Ectodermal cell (in vitro differentiated cells): ENCODE data around the gene C2.
A peak's percentile ranks its signal among the peaks of the same experiment; 100 is the strongest.
"Not testable (repeated sequence)": the region's sequence is repeated elsewhere in the genome, so short reads cannot be mapped to it uniquely, and the experiment has no call there.

ENCODE experiments used
- H3K27ac ChIP-seq: 2 replicates; pipeline ENCODE4 v1.7.0; 2013; ENCODE audit warnings: mild to moderate bottlenecking, low read depth, low read length; ENCODE audit not compliant: insufficient read depth, poor library complexity, severe bottlenecking
- H3K27me3 ChIP-seq: 2 replicates; pipeline ENCODE4 v1.7.0; 2013; ENCODE audit warnings: mild to moderate bottlenecking, low read length; ENCODE audit not compliant: insufficient read depth, control insufficient read depth, poor library complexity, severe bottlenecking
- H3K36me3 ChIP-seq: one replicate; pipeline ENCODE4 v1.7.0; 2013; ENCODE audit warnings: low read length; ENCODE audit not compliant: control insufficient read depth, insufficient read depth
- H3K4me1 ChIP-seq: one replicate; pipeline ENCODE4 v1.7.0; 2013; ENCODE audit warnings: low read length; ENCODE audit not compliant: control insufficient read depth, insufficient read depth
- H3K4me3 ChIP-seq: 2 replicates; pipeline ENCODE4 v1.7.0; 2013; ENCODE audit warnings: low read depth, low read length, control low read depth; ENCODE audit not compliant: insufficient read depth
- H3K9me3 ChIP-seq: 2 replicates; pipeline ENCODE4 v1.7.0; 2013; ENCODE audit warnings: mild to moderate bottlenecking, low read length, moderate library complexity; ENCODE audit not compliant: control insufficient read depth
- WGBS, 2 experiments: methylation state at CpG; one replicate each; pipeline ENCODE4 v1.1.7; 2013; ENCODE audit warnings: missing lambda C conversion rate in 2 of 2; 5-methylcytosine and 5-hydroxymethylcytosine counted together

The C2 gene

GRCh38 chr6:31898383-31899011 lies 29.0 kb upstream of the C2 start:
- Histone ChIP-seq H3K27ac (no peak overlapping the region), H3K9me3 (no peaks in the 10 kb centered on the region), H3K4me3 (peak overlapping the region; percentile 82), H3K4me1 (peaks cover 22% of the 10 kb centered on the region), H3K36me3 (peaks cover 27% of the 10 kb centered on the region), H3K27me3 (no peaks in the 10 kb centered on the region)
- WGBS, 2 experiments: 22% methylated on average over 8 of the region's 8 CpGs

GRCh38 chr6:31899215-31899614 lies 28.3 kb upstream of the C2 start:
- Histone ChIP-seq H3K4me3 (no peak overlapping the region), H3K27ac (no peak overlapping the region), H3K9me3 (no peaks in the 10 kb centered on the region), H3K4me1 (peaks cover 22% of the 10 kb centered on the region), H3K36me3 (peaks cover 20% of the 10 kb centered on the region), H3K27me3 (no peaks in the 10 kb centered on the region)
- WGBS, 2 experiments: 90 to 92% methylated on average over 5 of the region's 5 CpGs

- H3K27ac ChIP-seq: no peak overlapping the region
- no peaks in the 10 kb centered on the region for H3K9me3 ChIP-seq
- no peaks in the 10 kb centered on the region for H3K27me3 ChIP-seq
- WGBS, 2 experiments: 94 to 95% methylated on average over 49 of the region's 49 CpGs
- peaks cover 11% of the 10 kb centered on the region for H3K36me3 ChIP-seq
- no peak overlapping the region for H3K4me3 ChIP-seq
- H3K4me1 ChIP-seq: peaks cover 22% of the 10 kb centered on the region
Measured at GRCh38 chr6:31899882-31900722, 27.4 kb upstream of the C2 start.

GRCh38 chr6:31900917-31901414 lies 26.6 kb upstream of the C2 start:
- peaks cover 21% of the 10 kb centered on the region for H3K4me1 ChIP-seq
- H3K9me3 ChIP-seq: no peaks in the 10 kb centered on the region
- H3K4me3 ChIP-seq: peak overlapping the region; percentile 68
- H3K27ac ChIP-seq: no peak overlapping the region
- H3K27me3 ChIP-seq: no peaks in the 10 kb centered on the region
- peaks cover 3% of the 10 kb centered on the region for H3K36me3 ChIP-seq
- 70 to 72% methylated on average over 29 of the region's 29 CpGs for WGBS, 2 experiments

GRCh38 chr6:31901415-31901952 lies 26.0 kb upstream of the C2 start:
- Histone ChIP-seq H3K9me3 (no peaks in the 10 kb centered on the region), H3K4me3 (peak overlapping the region; percentile 68), H3K27ac (no peak overlapping the region), H3K4me1 (peaks cover 16% of the 10 kb centered on the region), H3K36me3 (no peaks in the 10 kb centered on the region), H3K27me3 (no peaks in the 10 kb centered on the region)
- 2 to 3% methylated on average over 44 to 45 of the region's 45 CpGs for WGBS, 2 experiments

- WGBS, 2 experiments: 0% methylated on average over 76 to 77 of the region's 77 CpGs
- H3K4me3 ChIP-seq: peak within 1 kb of the TSS; percentile 68
- H3K4me1 ChIP-seq: peaks cover 15% of the 10 kb centered on the region
- no peaks in the 10 kb centered on the region for H3K27me3 ChIP-seq
- peak within 1 kb of the TSS; percentile 31 for H3K27ac ChIP-seq
- H3K36me3 ChIP-seq: no peaks in the 10 kb centered on the region
- no peaks in the 10 kb centered on the region for H3K9me3 ChIP-seq
Measured at GRCh38 chr6:31901953-31902643, 25.4 kb upstream of the C2 start, which contains the start of gene ZBTB12. Gene ZBTB12, minus strand, starts transcription at chr6:31902086. Its CDS starts 781 bp downstream, at chr6:31901305.

- no peak overlapping the region for H3K4me3 ChIP-seq
- peaks cover 9% of the 10 kb centered on the region for H3K4me1 ChIP-seq
- H3K27me3 ChIP-seq: no peaks in the 10 kb centered on the region
- 94 to 96% methylated on average over 2 of the region's 3 CpGs for WGBS, 2 experiments
- no peaks in the 10 kb centered on the region for H3K36me3 ChIP-seq
- H3K9me3 ChIP-seq: no peaks in the 10 kb centered on the region
- H3K27ac ChIP-seq: no peak overlapping the region
Measured at GRCh38 chr6:31903957-31904356, 23.6 kb upstream of the C2 start.

GRCh38 chr6:31905041-31905440 lies 22.5 kb upstream of the C2 start:
- 86 to 93% methylated on average over 1 of the region's 1 CpG for WGBS, 2 experiments
- Histone ChIP-seq H3K4me3 (no peak overlapping the region), H3K4me1 (peaks cover 9% of the 10 kb centered on the region), H3K36me3 (no peaks in the 10 kb centered on the region), H3K27me3 (no peaks in the 10 kb centered on the region), H3K9me3 (no peaks in the 10 kb centered on the region), H3K27ac (no peak overlapping the region)

- no peaks in the 10 kb centered on the region for H3K27me3 ChIP-seq
- H3K27ac ChIP-seq: no peak overlapping the region
- WGBS, 2 experiments: 16 to 28% methylated on average over 4 of the region's 4 CpGs
- H3K4me1 ChIP-seq: peaks cover 1% of the 10 kb centered on the region
- H3K36me3 ChIP-seq: no peaks in the 10 kb centered on the region
- H3K4me3 ChIP-seq: no peak overlapping the region
- H3K9me3 ChIP-seq: no peaks in the 10 kb centered on the region
Measured at GRCh38 chr6:31906122-31906521, 21.4 kb upstream of the C2 start.

GRCh38 chr6:31906727-31907126 lies 20.8 kb upstream of the C2 start:
- 88 to 89% methylated on average over 7 to 8 of the region's 8 CpGs for WGBS, 2 experiments
- not testable (repeated sequence) for H3K36me3 ChIP-seq, H3K4me3 ChIP-seq, H3K9me3 ChIP-seq, H3K4me1 ChIP-seq, H3K27ac ChIP-seq, H3K27me3 ChIP-seq
